Urinary bladder (tissue), 4 donors: ENCODE results near the gene RPLP2. TPM values are rescaled to one million over a fixed set of nuclear protein-coding genes. Genes with fewer than 3 reads are reported as not detected.

Source experiments
- DNase-seq: peaks from one replicate; pipeline ENCODE4 v3.0.0-alpha.2; 2015; ENCODE audit errors: extremely low spot score
- H3K27ac ChIP-seq: one replicate; pipeline ENCODE4 v1.5.1; 2013; ENCODE audit warnings: low read depth, mild to moderate bottlenecking, moderate library complexity
- H3K36me3 ChIP-seq: one replicate; pipeline ENCODE4 v1.6.1; 2013; ENCODE audit warnings: mild to moderate bottlenecking, moderate library complexity; ENCODE audit not compliant: insufficient read depth
- H3K4me1 ChIP-seq: one replicate; pipeline ENCODE4 v1.6.1; 2013; ENCODE audit warnings: mild to moderate bottlenecking, moderate library complexity; ENCODE audit not compliant: insufficient read depth
- H3K4me3 ChIP-seq: one replicate; pipeline ENCODE4 v1.5.1; 2013; ENCODE audit warnings: low read depth, low read length
- WGBS: extraction: QIAGEN DNeasy Blood & Tissue Kit; methylation state at CpG from one replicate; pipeline ENCODE4 v1.1.7; 2013; 5-methylcytosine and 5-hydroxymethylcytosine counted together
- polyA plus RNA-seq: library from polyadenylated mRNA; stranded (reverse); fragments of 200-250 nt; gene quantifications from one replicate; pipeline ENCODE4 v1.2.3, GENCODE V29; 2013
- small RNA-seq: library from RNA; depleted of rRNA; stranded (forward); fragments of <200 nt; gene quantifications from one replicate; pipeline ENCODE3, GENCODE V24; 2014
- total RNA-seq: library from RNA; depleted of rRNA; stranded (reverse); fragments of >200 nt; gene quantifications from one replicate; pipeline ENCODE4 v1.2.3, GENCODE V29; 2014
- donor health status: healthy with polysubstance abuse.
- donor health status: healthy.

The RPLP2 gene
- total and polyA plus RNA-seq, 2 donors = 189 to 1,859 TPM

GRCh38 chr11:862081-862661 lies 52.4 kb downstream of the RPLP2 start:
- no peak for DNase-seq
- Histone ChIP-seq H3K4me1 (no peaks in the 10 kb centered on the region), H3K4me3 (no peak overlapping the region), H3K36me3 (no peaks in the 10 kb centered on the region), H3K27ac (no peak overlapping the region)
- 45% methylated on average over 20 of the region's 20 CpGs for WGBS

Small RNAs within 50 kb of the gene (small RNA-seq; reads per million reads assigned to genes)
- gene SNORA52 = not detected

Other genes with a start within 250 kb of the RPLP2 start
- 0.37 TPM for gene LMNTD2, start 249.2 kb upstream of the RPLP2 start, total RNA-seq
- 1.2 TPM for gene LMNTD2, start 249.2 kb upstream of the RPLP2 start, polyA plus RNA-seq
- gene RASSF7, start 249.0 kb upstream of the RPLP2 start, total RNA-seq = 3.3 TPM
- 13.8 TPM for gene RASSF7, start 249.0 kb upstream of the RPLP2 start, polyA plus RNA-seq
- 16.5 TPM for gene PHRF1, start 233.5 kb upstream of the RPLP2 start, total RNA-seq
- gene PHRF1, start 233.5 kb upstream of the RPLP2 start, polyA plus RNA-seq = 21.1 TPM
- 9.8 TPM for gene IRF7, start 194.0 kb upstream of the RPLP2 start, total RNA-seq
- gene IRF7, start 194.0 kb upstream of the RPLP2 start, polyA plus RNA-seq = 23.2 TPM
- gene CDHR5, start 185.0 kb upstream of the RPLP2 start, total RNA-seq = not detected
- gene CDHR5, start 185.0 kb upstream of the RPLP2 start, polyA plus RNA-seq = 0.05 TPM
- gene SCT, start 182.8 kb upstream of the RPLP2 start, total RNA-seq = not detected
- not detected for gene SCT, start 182.8 kb upstream of the RPLP2 start, polyA plus RNA-seq
- not detected for gene DRD4, start 172.7 kb upstream of the RPLP2 start, total RNA-seq
- gene DRD4, start 172.7 kb upstream of the RPLP2 start, polyA plus RNA-seq = 0.39 TPM
- gene DEAF1, start 114.7 kb upstream of the RPLP2 start, total RNA-seq = 14.9 TPM
- gene DEAF1, start 114.7 kb upstream of the RPLP2 start, polyA plus RNA-seq = 29.7 TPM
- 10.8 TPM for gene TMEM80, start 114.2 kb upstream of the RPLP2 start, total RNA-seq
- gene TMEM80, start 114.2 kb upstream of the RPLP2 start, polyA plus RNA-seq = 36.8 TPM
- gene EPS8L2, start 103.7 kb upstream of the RPLP2 start, total RNA-seq = 12.4 TPM
- gene EPS8L2, start 103.7 kb upstream of the RPLP2 start, polyA plus RNA-seq = 23.2 TPM
- 62.9 TPM for gene TALDO1, start 62.5 kb upstream of the RPLP2 start, total RNA-seq
- gene TALDO1, start 62.5 kb upstream of the RPLP2 start, polyA plus RNA-seq = 201 TPM
- gene GATD1, start 32.5 kb upstream of the RPLP2 start, total RNA-seq = 26.4 TPM
- 43.3 TPM for gene GATD1, start 32.5 kb upstream of the RPLP2 start, polyA plus RNA-seq
- not detected for gene CEND1, start 19.9 kb upstream of the RPLP2 start, total RNA-seq
- 1.4 TPM for gene CEND1, start 19.9 kb upstream of the RPLP2 start, polyA plus RNA-seq
- 7.5 TPM for gene SLC25A22, start 11.7 kb upstream of the RPLP2 start, total RNA-seq
- 17.1 TPM for gene SLC25A22, start 11.7 kb upstream of the RPLP2 start, polyA plus RNA-seq
- 7.2 TPM for gene PIDD1, start 4.7 kb upstream of the RPLP2 start, total RNA-seq
- 12.4 TPM for gene PIDD1, start 4.7 kb upstream of the RPLP2 start, polyA plus RNA-seq
- 13.6 TPM for gene PNPLA2, start 8.9 kb downstream of the RPLP2 start, total RNA-seq
- 131 TPM for gene PNPLA2, start 8.9 kb downstream of the RPLP2 start, polyA plus RNA-seq
- gene CRACR2B, start 18.0 kb downstream of the RPLP2 start, total RNA-seq = 5.9 TPM
- 20.2 TPM for gene CRACR2B, start 18.0 kb downstream of the RPLP2 start, polyA plus RNA-seq
- gene CD151, start 23.0 kb downstream of the RPLP2 start, total RNA-seq = 115 TPM
- gene CD151, start 23.0 kb downstream of the RPLP2 start, polyA plus RNA-seq = 692 TPM
- 21.7 TPM for gene POLR2L, start 32.6 kb downstream of the RPLP2 start, total RNA-seq
- gene POLR2L, start 32.6 kb downstream of the RPLP2 start, polyA plus RNA-seq = 148 TPM
- 39.4 TPM for gene TSPAN4, start 32.9 kb downstream of the RPLP2 start, total RNA-seq
- 144 TPM for gene TSPAN4, start 32.9 kb downstream of the RPLP2 start, polyA plus RNA-seq
- gene CHID1, start 100.8 kb downstream of the RPLP2 start, total RNA-seq = 23.4 TPM
- 62.3 TPM for gene CHID1, start 100.8 kb downstream of the RPLP2 start, polyA plus RNA-seq
- 26.5 TPM for gene AP2A2, start 115.9 kb downstream of the RPLP2 start, total RNA-seq
- 51.4 TPM for gene AP2A2, start 115.9 kb downstream of the RPLP2 start, polyA plus RNA-seq
- gene MUC6, start 226.8 kb downstream of the RPLP2 start, total RNA-seq = not detected
- gene MUC6, start 226.8 kb downstream of the RPLP2 start, polyA plus RNA-seq = not detected